Activated gamma-delta T cell treated with Interleukin-2 at 50 U/mL for 16 hours (primary cell): Measurements from ENCODE around the gene KIF2C.
"Not testable (repeated sequence)": the region's sequence is repeated elsewhere in the genome, so short reads cannot be mapped to it uniquely, and the experiment has no call there.

ENCODE experiments used
- DNase-seq: peaks from one replicate; pipeline ENCODE4 v3.0.0-alpha.2; 2020

The KIF2C gene

DNA sequence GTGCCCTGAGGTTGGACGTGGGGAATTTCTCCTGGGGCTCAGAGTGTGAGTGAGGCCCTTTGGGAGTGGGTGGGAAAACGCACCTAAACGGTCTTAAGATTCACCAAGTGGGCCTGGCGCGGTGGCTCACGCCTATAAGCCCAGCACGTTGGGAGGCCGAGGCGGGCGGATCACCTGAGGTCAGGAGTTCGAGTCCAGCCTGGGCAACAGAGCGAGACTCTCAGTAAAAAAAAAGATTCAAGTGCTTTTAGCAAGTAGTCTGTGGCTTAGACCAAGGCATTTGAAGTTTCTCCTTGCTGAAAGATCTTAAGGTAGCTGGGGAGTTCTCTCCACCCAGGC lies 37.1 kb downstream of the KIF2C start:
- DNase-seq = no peak

DNA sequence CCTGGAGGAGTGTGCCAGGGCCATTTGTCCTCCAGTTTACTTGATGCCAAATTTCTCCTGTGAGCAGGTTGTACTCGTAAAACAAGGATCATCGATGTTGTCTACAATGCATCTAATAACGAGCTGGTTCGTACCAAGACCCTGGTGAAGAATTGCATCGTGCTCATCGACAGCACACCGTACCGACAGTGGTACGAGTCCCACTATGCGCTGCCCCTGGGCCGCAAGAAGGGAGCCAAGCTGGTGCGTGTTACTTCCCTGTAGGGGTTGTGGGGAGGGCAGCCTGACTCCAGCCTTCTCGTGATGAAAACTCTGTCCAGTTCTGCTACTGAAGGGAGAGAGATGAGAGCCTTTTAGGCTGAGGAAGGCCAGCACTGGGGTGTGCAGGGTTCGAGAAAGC lies 37.9 kb downstream of the KIF2C start:
- no peak for DNase-seq

DNA sequence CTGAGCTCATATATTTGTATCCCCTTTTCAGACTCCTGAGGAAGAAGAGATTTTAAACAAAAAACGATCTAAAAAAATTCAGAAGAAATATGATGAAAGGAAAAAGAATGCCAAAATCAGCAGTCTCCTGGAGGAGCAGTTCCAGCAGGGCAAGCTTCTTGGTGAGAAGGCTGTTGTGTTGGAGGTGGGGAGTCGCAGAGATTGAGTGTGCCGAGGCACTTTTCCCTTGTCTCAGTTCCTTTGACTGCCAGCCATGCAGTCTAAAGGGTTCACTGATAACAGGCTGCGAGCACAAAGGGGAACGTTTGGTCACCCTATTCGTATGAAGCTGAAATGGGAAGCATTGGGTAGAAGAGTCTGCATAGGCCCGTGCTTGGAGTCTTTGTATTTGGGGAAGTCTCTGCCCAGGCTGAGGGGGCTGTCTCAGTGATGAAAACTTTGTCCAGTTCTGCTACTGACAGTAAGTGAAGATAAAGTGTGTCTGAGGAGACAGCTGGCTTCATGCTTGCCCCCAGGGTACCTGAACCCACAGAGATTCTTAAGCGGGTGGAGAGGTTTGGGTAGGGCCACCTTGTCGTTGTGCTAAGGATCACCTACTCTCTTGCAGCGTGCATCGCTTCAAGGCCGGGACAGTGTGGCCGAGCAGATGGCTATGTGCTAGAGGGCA lies 38.5 kb downstream of the KIF2C start:
- DNase-seq = no peak

DNA sequence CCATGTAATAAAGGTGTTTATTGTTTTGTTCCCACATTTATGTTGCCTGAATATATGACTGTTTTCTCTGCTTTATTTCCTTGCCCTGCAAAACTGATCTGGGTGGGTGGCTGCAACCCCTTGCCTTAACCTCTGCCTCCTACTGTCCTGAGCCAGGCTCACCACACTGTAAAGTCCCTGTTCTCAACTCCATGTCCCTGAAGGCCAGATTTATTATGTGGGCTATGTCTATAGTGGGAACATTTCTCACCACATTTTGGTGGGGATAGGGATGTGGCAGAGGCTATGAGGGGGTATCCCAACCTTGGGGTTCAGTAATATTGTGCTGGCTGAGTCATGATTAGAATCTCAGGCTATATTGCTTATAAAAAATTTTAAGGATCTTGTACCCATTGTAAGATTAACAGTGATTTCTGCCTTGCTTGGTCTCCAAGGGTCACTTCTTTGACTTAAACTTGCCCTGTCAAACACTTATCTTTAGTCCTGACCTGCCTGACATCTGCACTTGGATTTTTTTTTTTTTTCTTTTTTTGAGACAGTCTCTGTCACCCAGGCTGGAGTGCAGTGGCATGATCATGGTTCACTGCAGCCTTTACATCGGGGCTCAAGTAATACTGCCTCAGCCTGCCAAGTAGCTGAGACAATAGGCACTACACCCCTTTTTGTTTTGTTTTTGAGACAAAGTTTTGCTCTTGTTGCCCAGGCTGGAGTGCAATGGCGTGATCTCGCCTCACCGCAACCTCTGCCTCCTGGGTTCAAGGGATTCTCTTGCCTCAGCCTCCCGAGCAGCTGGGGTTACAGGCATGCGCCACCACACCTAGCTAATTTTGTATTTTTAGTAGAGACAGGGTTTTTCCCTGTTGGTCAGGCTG lies 39.3 kb downstream of the KIF2C start:
- no peak for DNase-seq

DNA sequence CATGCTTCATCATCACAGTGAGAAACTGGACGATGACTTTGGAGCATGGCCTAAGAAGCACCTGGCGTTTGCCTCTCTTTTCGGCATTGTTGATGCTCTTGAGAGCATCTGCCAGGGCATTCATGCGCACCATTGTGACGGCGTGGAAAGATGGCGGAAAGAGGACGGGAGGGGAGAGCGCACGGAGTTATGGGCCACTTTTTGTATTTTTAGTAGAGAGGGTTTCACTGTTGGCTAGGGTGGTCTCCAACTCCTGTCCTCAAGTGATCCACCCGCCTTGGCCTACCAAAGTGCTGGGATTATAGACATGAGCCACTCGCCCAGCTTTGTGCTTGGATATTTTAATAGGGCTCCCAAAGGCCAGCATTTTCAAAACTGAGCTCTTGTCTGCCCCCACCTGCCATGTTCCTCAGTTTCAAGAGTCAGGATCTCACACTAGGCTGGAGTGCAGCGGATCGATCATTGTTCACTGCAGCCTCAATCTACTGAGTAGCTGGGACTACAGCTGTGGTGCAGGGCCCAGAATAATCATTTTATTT lies 41.0 kb downstream of the KIF2C start:
- DNase-seq = no peak

DNA sequence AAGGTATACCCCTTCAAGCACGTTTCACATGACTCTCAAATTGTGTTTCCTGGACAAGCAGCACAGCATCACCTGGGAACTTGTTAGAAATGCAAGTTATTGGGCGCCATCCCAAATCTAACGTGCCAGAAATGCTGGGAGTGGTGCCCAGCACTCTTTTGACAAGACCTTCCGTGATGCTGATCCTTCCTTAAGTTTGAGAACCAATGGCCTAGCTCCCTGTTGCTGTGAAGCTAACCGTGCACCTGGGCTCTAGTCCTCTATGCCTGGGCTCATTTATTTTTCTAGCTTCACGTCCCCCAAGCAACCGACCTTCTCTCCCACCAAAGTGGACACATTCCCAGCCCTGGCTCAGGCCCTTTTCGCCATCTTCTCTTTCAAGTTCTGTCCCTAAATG lies 44.1 kb downstream of the KIF2C start:
- DNase-seq = no peak

DNA sequence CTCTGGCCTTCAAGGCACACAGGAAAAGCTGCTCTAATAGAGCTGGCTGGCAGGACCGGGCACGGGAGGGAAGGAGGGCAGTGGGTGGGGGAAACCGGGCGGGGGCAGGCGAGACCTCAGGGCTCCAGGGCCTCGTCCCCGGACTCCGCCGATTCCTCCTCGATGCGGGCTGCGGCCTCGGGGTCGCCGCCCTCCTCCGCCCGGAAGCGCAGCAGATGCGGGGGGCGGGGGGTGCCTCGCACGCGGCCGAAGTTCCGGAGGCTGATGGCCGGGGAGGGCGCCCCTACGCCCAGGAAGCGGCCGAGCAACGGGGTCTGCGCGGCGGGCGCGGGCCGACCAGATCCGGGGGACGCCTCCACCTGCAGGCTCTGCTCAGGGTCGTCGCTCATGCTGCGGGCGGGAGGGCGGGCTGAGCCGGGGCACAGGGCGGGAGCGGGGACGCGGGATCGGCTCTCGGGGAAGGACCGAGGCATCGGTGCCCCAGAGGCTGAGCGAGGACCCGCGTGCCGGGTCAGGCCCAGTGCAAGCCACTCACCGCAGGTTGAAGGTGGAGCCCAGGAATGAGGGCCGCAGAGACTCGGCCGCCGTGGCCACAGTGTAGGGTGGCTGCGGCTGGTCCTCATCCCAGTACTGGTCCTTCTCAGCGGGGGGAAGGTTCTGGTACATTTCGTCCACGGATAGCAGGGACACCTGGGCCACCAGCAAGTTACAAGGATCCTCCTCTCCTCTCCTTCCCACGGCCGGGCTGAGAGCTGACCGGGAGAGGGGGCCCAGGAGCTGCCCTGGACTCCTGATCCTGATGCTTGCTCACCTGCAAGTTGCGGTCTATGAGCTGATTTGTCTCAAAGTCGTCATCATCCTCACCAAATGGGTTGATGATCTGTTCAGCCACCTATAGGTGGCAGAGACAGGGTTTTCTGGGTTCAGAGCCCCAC lies 44.7 kb downstream of the KIF2C start:
- peak; percentile 39 for DNase-seq

DNA sequence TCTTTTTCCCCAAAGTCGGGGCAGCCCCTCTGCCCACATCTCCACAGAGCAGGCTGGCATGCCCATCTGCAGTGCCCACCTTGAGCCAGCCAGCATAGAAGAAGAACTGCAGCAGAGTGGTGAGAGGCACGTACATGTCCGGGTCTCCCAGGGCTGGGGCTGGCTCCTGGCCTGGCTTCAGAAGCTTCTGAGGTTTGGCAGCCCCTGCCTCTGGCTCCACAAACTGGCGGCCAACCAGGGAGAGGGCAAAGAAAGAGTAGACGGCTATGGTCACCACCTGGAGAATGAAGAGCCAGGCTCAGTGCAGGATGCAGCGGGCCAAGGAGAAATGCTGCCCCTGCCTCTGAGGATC lies 45.4 kb downstream of the KIF2C start:
- no peak for DNase-seq

DNA sequence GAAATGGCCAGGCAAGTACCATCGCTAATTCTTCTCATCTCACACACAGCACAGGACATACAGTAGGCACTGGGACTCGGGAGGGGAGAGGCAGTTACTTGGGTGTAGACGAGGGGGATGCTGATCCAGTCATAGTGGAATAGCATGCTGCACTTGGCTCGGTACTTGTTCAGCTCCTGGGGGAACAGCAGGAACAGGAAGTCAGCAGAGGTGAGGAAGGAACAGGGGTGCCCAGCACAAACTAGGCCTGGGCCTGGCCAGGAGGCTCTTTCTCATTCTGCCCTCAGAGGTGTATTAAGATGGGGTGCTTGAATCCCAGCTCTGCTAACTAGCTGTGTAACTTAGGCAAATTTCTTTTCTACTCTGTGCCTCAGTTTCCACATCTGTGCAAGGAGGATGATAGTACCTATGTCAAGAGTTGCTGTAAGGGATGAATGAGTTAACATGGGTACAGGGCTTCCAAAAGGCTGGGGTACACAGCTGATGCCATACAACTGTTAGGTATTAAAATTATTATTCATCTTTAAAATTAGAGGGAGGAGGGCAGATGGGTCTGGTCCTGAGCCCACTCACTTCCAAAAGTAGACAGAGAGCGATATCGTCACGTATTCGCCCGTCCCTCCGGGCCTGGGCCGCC lies 46.0 kb downstream of the KIF2C start:
- DNase-seq = no peak

DNA sequence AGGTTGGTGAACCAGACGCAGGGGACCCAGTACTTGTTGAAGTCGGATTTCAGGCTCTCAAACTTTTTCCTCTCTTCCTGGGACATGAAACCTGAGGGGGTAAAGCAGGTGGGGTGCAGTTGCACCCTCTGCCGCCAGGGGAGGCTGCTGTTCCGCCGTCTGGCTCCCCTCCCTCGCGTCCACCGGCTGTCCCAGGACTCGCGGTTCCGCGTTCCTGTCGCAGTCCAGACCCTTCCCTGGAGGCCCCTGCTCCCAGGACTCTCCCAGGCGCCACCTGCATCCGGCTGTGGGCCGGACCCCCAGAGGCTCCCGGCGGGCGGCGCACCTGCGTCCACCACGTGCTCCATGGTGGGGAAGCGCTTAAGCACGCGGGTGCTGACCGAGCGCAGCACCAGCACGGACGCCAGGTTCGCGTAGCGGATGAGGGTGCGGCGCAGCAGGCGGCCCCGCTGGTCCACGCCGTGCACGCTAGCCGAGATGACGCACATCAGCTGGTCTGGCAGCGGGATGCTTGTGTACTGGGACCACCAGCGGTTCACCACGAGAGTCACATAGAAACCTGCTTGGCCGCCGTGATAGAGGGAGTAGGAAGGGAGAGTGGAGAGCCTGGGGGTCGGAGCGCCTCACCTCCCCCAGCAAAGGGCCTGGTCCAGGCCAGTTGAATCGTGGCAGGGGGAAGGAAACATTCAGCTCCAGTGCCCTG lies 46.7 kb downstream of the KIF2C start:
- peak; percentile 75 for DNase-seq

DNA sequence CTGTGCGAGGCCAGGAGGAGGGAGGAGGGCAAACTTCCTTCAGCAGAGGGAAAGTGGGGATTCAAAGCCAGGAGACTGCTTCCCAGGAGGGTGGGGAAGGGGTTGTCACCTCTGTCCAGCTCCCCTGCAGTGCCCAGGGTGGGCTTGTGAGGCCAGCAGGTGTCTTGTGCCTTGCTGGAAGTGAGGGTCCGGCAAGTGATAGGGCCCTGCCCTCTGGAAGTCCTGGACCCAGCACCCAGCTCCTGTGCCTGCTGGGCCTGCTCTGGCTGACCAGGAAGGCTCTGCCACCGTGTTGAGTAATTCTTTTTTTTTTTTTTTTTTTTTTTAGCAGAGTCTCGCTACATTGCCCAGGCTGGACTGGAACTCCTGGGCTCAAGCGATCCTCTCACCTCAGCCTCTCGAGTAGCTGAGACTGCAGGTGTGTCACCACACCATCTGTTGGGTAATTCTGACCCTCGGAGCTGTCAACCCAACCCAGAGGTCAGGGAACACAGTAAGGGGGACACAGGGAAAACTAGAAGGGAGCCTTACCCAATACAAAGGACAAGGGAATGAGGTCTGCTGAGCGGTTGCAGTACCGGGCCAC lies 47.3 kb downstream of the KIF2C start:
- DNase-seq = no peak

DNA sequence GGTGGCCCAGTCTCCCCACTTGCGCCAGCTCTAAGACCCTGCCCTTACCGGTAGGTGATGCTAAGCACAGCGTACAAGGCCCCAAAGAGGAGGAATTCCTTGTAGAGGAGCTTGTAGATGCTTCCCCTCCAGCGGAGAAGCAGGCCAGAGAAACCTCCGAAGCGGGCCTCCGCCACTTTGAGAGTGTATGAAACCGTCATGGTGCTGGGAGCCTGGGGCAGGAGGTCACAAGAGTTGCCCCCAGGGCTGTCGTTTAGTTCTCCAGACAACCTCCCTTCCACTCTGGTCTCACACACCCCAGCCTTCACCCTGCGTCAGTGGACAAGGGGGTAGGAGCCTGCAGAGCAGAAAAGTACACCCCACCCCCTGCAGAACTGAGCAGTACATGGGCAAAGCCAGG lies 47.9 kb downstream of the KIF2C start:
- DNase-seq = no peak

DNA sequence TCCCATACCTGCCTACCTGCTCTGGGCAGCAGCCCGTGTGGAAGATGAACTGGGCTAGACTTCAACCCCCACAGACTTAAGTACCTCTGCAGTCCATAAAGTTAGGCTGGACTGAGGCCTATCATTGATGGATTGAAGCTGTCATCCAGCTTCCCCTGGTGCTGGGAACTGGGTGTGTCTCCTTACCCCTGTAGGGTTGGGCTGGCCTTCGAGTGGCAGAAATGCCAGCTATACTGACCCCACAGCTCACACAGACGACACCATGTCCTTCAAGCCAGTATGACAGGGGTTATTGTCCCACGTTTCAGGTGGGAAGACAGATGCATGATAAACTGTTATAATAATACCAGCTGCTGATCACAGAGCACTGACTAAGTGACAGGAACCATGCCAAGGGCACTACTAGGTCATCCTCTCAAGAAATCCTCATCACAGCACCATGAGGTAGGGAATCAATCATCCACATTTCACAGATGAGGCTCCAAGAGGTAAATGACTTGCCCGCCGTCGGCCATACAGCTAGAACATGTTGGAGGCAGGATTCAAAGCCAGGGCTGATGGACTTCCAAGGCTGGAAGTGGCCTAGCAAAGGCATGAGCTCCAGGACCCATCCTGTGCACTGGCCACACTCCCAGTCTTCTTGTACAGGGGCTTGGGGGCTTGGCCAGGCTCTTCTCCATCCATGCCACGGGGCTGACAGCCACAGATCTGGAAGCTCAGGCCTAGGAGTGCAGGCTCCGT lies 48.7 kb downstream of the KIF2C start, which contains the start of gene BEST4:
TSS of gene BEST4 (minus strand) at position 51 of the 741 bp plus-strand sequence. CDS start 465 bp downstream, outside the sequence.
- DNase-seq = no peak

DNA sequence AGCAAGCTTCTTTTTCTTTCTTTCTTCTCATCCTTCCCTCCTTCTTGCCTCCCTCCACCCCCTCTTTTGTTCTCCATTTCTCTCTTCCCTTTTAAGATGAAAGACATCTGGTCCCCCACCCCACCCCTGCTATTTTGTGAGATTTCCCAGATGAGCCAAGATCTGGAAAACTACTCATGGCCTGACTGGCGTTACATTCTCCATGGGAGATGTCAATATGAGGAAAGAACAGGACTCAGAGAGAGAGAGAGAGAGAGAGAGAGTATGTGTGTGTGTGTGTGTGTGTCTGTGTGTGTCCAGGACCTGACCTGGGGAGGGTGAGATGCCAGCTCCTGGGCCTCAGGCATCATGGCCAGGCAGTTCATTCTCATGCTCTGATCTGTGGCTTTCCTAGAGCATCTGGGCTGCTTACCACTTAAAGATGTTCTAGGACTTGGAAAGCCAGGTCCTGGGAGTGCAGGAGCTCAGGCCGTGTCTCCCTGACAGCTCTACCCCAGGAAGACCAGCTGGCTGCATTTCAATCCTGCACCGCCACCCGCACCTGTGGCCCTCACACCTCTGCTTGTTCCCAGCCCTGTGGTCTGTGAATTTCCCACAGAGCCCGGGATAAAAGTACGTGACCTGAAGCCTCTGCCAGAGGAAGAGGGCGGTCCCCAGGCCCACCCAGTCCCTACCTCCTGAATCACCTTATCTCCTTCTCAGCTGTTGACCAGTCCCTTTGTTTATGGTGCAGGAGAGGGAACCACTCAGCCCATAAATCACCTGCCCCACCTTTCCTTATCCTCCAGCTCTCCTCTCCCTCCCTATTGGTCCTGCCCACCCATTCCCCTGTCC lies 51.5 kb downstream of the KIF2C start:
- DNase-seq = no peak

DNA sequence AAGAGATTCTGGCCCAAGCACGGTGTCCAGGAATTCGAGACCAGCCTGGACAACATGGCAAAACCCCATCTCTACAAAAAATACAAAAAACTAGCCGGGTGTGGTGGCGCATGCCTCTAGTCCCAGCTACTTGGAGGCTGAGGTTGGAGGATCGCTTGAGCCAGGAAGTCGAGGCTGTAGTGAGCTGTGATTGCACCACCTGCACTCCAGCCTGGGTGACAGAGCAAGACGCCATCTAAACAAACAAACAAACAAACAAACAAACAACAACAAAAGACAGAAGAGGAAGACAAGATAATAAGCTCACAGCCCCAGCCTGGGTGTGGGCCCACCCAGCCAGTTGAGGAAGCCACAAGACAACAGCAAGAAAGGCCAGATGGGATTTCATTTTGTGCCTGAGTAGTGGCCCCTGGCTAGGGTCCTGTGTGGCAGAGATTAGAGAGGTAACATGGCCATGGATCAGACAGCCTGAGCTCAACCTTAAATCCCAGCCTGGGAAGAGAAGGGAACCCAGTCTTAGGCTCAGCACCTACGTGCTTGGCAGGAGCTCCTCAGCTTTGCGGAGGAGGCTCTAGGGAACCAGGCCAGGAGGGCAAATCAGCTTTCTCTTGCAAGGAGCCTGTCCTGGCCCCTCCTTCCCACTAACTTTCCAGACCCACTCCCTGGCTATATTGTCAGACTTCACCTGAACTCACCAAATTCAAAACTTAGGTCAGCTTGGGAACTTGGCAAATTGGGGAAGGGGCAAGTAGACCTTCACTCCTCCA lies 53.3 kb downstream of the KIF2C start:
- no peak for DNase-seq

DNA sequence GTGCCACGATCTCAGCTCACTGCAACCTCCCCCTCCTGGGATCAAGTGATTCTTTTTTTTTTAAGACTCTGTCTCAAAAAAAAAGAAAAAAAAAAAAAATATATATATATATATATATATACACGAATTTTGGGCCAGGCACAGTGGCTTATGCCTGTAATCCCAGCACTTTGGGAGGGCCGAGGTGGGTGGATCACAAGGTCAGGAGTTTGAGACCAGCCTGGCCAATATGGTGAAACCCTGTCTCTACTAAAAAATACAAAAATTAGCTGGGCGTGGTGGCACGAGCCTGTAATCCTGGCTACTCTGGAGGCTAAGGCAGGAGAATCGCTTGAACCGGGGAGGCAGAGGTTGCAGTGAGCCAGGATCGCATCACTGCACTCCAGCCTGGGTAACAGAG lies 58.2 kb downstream of the KIF2C start:
- DNase-seq = not testable (repeated sequence)

DNA sequence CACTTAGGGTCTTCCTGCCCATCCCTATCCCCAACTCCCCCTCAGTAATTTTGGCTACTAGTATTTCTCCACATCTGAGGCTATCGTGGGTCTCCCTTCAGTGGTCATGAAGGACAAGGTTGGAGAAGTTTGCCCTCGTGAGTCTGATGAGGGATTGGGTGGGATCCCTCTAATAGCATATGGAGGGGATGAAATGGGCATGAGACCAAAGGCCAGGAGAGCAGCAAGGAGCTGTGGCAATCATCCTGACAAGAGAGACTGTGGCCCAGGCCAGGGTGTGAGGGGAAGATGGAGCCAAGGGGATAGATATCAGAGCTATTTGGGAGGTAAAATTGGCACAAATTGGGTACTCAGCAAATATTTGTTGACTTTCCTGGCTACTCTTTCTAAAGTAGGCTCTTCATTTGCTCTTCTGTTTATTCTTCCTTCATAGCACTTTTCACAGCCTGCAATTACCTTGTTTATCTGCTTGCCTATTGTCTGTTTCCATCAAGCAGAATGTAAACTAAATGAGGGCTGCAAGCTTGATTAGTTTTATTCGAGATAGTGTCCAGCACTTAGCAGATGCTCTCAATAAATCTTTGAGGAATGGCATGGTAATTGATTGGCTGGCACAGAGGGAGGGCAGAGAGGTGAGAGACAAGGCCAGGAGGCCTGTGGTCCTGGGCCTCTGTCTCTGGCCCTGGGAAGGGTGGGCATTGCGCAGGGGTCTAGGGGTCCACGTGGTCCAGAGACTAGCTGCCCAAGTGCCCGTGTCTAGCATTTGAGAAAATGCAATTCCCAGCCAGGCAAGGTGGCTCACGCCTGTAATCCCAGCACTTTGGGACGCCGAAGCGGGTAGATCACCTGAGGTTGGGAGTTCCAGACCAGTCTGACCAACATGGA lies 59.1 kb downstream of the KIF2C start:
- DNase-seq = no peak
